SK-N-MC (cell line): ENCODE measurements around the gene TRAPPC12.

Experiments
- EZH2 ChIP-seq: fragments of 200-600 bp; sonication (generic); IDR thresholded peaks from one replicate; pipeline ENCODE4 v1.6.1; 2017; ENCODE audit warnings: antibody characterized with exemption
- POLR2AphosphoS5 ChIP-seq: IDR thresholded peaks from 2 replicates; pipeline ENCODE4 v1.6.1; 2012; ENCODE audit warnings: mild to moderate bottlenecking, low read depth, low read length, borderline replicate concordance

- TF ChIP-seq EZH2 (no peak), POLR2AphosphoS5 (no peak)
Observed at GRCh38 chr2:3349211-3349693, 30.2 kb upstream of the TRAPPC12 start.
